ENCODE measurements around the gene KLF13.
"Not testable (repeated sequence)": the region's sequence is repeated elsewhere in the genome, so short reads cannot be mapped to it uniquely, and the experiment has no call there.

The KLF13 gene

GRCh38 chr15:31347067-31347975 is 20.7 kb downstream of the KLF13 start:
- DNase-seq = peak; percentile 77

- no peak for DNase-seq
Measured at GRCh38 chr15:31347981-31348803, 21.6 kb downstream of the KLF13 start.

GRCh38 chr15:31349233-31350141 is 22.9 kb downstream of the KLF13 start:
- DNase-seq = no peak

- no peak for DNase-seq
Measured at GRCh38 chr15:31350771-31351170, 24.1 kb downstream of the KLF13 start.

GRCh38 chr15:31352339-31352751 is 25.7 kb downstream of the KLF13 start:
- no peak for DNase-seq

GRCh38 chr15:31352911-31353811 is 26.5 kb downstream of the KLF13 start:
- DNase-seq = peak; percentile 74

GRCh38 chr15:31353931-31354330 is 27.3 kb downstream of the KLF13 start:
- no peak for DNase-seq

- DNase-seq = not testable (repeated sequence)
Measured at GRCh38 chr15:31356097-31356496, 29.5 kb downstream of the KLF13 start.

GRCh38 chr15:31357148-31357547 is 30.5 kb downstream of the KLF13 start:
- peak; percentile 58 for DNase-seq

GRCh38 chr15:31358163-31358562 is 31.5 kb downstream of the KLF13 start:
- no peak for DNase-seq

GRCh38 chr15:31358957-31359701 is 32.5 kb downstream of the KLF13 start:
- no peak for DNase-seq

- no peak for DNase-seq
Measured at GRCh38 chr15:31359702-31360111, 33.1 kb downstream of the KLF13 start.

- DNase-seq = no peak
Measured at GRCh38 chr15:31360158-31360561, 33.5 kb downstream of the KLF13 start.

- peak; percentile 94 for DNase-seq
Measured at GRCh38 chr15:31360843-31361763, 34.5 kb downstream of the KLF13 start.

- DNase-seq = no peak
Measured at GRCh38 chr15:31361764-31362515, 35.3 kb downstream of the KLF13 start.

- DNase-seq = no peak
Measured at GRCh38 chr15:31362886-31363285, 36.3 kb downstream of the KLF13 start.

- DNase-seq = no peak
Measured at GRCh38 chr15:31364301-31365031, 37.8 kb downstream of the KLF13 start.

GRCh38 chr15:31365032-31365654 is 38.5 kb downstream of the KLF13 start:
- DNase-seq = no peak
